GM18502 (cell line): ENCODE data around the gene EXOC3L1.
A peak's percentile ranks its signal among the peaks of the same experiment; 100 is the strongest.

Experiments
- ATAC-seq: cut with Tn5 transposase; IDR thresholded peaks from one replicate; pipeline ENCODE4 v1.9.1; 2021; ENCODE audit warnings: mild to moderate bottlenecking; ENCODE audit not compliant: unreplicated experiment, poor library complexity

EXOC3L1 gene

DNA sequence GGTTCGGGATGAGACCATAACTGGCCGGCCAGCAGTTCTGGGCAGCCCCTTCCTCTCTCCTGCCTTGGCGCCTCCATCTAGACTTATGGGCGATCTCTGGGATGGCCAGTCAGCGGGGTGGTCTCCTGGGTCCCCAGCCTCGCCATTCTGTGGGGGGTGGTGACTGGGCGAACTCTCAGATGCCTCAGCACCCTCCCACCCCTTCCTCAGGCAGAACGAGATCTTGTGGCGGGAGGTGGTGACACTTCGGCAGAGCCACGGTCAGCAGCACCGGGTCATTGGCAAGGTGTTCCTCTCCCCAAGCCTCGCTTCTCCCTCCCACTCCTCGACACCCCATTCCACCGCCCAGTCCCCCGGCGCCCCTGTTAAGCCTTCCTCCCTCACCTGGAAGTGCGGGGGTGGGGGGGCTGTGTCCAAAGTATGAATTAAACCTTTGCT is 23.8 kb downstream of the EXOC3L1 start:
- ATAC-seq: no peak

DNA sequence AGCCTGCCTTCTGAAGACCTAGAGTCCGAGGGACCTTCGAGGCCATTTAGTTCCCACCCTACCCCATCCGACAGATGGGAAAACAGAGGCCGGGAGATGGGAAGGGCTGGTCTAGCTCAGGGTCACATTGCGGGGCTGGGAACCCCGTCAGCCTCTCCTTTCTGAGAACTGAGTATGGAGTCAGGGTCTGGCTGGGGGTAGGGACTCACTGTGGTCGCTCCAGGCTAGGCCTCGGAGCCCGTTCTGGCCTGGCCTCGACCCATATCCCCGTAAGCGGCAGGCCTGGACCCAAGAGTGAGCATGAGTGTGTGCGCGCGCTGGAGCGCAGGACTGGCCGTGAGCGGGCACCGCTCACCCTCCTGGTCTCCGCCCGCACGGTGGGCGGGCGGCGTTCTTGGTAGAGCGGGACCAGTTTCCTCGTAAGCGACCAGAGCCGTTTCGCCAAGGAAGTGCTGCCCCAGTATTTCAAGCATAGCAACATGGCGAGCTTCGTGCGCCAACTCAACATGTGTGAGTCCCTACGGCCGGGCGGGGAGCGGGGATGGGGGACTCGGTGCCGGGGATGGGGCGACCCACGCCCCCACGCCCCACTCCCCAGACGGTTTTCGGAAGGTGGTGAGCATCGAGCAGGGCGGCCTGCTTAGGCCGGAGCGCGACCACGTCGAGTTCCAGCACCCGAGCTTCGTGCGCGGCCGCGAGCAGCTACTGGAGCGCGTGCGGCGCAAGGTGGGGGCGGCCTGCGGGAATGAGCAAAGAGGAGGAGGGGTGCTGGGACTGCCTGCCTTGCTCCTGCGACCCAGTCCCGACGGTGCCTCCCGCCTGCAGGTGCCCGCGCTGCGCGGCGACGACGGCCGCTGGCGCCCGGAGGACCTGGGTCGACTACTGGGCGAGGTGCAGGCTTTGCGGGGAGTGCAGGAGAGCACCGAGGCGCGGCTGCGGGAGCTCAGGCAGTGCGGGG is 24.5 kb downstream of the EXOC3L1 start:
- ATAC-seq: no peak

DNA sequence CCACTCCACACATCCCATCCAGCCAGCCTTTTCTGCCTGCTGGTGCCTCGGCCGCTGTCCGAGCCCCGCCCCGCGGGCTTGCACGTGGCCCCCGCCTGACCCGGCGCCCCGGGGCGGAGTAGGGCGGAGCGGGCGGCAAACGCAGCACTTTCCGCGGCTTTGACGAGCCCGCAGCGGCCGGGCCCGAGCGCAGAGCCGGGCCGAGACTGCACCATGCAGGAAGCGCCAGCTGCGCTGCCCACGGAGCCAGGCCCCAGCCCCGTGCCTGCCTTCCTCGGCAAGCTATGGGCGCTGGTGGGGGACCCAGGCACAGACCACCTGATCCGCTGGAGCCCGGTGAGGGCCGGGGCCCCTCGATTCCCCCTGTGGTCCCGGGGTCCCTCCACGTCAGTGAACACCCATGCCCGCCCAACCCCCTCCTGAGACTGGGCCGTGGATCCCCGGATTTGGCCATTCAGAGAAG is 25.3 kb downstream of the EXOC3L1 start, which contains the start of gene HSF4:
HSF4 (plus strand) TSS at position 147 of the 463 bp plus-strand sequence; CDS start at position 214, 67 bp downstream.
- no peak for ATAC-seq

DNA sequence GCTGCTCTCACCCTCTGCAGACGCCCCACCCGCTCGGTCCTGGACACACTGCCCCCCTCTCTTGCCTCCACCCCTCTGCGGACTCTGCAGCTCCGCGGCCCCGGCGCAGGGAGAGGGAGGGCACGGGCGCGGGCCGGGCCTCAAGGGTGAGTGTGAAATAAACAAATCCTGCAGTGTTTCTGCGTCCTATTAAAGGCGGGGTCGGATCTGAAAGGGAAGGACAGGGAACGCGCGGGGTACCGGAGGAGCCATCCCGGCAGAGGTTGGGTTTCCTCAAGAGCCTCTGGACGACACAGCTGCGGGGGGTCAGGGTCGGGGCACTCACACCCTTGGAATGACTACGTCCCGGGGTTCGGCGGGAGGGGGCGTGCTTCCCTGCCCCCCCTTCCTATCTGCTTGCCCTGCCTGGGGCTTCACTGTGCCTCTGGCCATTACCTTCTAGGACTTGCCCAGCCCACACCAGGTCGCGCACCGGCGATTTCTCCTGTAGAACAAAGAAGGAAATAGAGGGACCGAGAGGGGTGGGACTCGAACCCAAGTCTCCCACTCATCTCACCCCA is 25.9 kb downstream of the EXOC3L1 start:
- no peak for ATAC-seq

DNA sequence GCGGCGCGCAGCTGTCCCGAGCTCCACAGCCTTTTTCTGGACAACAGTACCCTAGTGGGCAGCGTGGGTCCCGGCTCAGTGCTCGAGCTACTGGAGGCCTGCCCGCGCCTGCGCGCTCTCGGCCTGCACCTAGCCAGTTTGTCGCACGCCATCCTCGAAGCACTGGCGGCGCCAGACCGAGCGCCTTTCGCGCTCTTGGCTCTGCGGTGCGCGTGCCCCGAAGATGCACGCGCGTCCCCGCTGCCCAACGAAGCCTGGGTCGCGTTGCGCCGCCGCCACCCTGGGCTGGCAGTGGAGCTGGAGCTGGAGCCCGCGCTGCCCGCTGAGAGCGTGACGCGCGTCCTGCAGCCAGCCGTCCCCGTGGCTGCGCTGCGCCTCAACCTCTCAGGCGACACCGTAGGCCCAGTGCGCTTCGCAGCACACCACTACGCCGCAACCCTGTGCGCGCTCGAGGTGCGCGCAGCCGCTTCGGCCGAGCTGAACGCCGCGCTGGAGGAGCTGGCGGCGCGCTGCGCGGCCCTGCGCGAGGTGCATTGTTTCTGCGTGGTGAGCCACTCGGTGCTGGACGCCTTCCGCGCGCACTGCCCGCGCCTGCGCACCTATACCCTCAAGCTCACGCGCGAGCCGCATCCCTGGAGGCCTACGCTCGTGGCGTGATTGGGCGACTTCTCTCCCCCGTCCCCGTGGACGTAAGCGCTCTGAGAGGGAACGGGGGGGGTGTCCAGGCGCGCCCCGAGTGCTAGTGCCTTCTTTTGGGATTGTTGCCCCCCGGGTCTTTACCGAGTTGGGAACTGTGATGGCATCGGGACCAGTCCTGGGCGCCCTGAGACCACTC is 26.6 kb downstream of the EXOC3L1 start:
- no peak for ATAC-seq

DNA sequence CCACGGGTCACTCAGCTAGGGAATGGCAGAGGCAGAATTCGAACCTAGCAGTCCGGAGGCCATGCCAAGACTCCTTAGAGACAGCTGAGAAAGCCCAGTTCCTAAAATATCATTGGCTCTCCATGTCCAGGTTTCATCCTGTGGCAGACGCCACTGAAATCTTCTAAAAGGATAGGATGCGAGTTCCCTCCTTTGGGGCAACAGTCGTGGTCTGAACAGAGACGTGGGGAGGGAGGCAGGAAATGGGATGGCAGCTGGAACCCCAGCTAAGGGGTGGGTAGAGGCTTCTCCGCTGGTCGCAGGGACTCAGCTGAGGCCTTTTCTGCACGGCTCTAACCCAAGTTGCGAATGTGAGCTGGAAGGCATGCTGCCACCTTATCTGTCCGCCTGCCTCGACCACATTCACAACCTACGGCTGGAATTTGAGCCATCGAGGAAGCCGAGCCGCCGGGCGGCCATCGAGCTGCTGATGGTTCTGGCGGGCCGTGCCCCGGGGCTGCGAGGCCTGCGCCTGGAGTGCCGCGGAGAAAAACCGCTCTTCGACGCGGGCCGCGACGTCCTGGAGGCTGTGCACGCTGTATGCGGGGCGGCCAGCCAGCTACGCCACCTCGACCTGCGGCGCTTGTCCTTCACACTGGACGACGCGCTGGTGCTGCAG is 27.3 kb downstream of the EXOC3L1 start:
- ATAC-seq: no peak

DNA sequence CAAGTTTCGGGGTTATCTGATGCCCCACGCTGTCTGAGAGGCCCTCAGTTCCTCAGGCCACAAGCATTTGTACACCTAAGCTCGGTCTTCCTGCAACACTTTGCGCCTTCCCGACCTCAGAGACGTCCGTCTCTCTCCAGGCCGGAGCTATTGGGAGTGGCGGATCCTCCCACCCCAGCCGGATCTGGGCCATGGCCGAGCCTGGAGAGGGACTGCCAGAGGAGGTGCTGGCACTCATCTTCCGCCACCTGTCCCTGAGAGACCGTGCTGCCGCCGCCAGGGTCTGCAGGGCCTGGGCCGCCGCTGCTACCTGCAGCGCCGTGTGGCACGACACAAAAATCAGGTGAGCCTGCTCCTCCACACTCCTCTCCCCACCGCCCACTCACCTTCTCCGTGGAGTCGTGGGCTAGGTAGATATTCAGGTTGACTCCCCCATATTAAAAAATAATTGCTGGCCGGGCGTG is 28.3 kb downstream of the EXOC3L1 start:
- ATAC-seq: no peak

DNA sequence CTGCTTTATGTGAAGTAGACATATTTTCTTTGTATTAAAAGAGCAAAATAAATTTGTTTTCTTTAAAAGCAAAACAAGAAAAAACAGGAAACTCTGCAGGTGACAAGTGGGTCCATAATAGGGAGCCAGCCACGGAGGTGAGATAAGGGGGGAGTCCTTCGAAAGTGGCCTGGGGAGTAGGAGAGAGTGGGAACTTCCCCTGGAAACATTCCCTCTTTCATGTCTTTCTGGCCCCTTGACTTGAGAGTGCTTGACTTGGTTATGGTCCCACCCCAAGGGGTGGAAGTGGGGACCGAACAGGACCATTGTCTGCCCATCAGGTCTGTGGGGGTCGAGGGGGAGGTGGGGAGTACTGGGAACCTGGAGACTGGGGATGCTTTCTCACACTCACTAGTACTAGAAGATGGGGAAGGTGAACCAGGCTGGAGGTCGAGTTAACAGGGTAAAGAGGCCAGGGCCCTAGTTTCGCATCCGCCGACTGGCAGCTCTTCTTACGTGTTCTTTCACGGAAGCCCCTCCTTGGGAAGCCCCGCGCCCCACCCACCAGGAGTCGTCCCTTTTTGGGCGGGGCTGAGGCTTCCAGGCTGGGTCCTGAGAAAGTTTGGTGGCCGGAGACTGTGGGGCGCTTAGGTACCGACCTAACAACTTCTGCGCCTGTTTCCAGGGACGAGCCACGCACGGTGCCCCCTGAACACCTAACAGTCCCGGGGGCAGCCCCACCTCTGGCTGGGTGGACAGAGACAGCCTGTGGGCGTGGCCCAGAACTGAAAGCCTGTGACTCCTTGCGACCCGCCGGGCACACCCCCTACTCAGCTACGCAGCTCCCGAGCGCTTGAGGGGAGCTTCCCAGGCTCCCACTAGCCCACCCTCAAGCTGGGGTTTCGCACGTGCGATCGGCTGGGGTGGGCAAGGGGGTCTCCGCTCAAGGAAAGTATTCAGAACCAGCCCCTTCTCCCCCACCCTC is 31.0 kb downstream of the EXOC3L1 start:
- ATAC-seq: peak; percentile 41

DNA sequence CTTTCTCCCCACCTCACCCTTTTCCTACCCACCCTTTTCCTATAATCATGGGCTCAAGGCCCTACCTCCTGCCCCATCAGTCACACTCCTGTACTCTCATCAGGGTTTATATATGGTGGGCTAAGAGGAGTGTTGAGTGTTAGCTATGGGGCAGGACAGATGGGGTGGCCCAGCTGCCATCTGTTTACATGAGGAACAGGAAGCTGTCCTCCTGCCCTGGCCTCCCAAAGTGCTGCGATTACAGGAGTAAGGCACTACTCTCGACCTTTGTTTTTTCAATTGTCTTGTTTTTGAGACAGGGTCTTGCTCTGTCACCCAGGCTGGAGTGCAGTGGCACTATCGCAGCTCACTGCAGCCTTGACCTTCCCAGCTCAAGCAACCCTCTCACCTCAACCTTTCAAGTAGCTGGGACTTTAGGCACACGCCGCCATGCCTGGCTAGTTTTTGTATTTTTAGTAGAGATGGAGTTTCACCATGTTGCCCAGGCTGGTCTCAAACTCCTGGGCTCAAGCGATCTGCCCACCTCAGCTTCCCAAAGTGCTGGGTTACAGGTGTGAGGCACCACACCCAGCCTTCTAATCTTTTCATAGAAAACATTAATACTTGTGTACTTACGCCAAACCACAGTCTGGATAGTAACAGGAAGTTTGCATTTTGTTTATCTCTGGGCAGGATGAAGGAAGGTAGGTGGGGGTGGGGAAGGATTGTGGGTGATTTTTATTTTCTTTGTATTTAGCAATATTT is 31.9 kb downstream of the EXOC3L1 start:
- no peak for ATAC-seq

DNA sequence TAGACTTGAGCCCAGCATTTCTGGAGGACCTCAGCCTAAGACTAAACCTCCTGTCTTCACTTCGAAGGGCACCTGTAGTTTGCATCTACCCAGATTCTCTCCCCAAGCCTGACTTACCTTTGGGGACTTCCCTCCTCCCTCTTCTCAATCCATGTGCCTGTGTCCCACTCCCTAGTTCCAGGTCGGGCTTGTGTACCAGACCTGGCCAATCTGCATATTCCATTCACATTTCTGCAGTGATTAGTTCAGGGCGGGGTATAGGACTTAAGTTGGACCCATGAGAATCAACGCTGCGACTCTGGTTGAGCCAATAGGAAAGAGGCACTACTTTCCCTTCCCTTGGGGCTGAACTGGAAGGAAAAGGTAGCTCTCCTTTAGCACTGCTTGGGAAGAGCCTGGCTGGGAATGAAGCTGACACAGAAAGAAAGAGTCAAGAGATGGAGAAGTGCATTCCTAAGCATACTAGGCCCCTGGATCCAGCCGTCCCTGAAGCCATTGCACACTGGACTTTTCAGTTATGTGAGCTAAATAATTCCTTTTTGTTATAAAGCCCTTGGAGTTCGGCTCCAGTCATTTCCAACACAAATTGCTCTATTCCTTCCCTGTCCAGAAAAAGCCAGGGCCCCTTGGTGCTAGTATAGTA is 32.7 kb downstream of the EXOC3L1 start:
- ATAC-seq: no peak

DNA sequence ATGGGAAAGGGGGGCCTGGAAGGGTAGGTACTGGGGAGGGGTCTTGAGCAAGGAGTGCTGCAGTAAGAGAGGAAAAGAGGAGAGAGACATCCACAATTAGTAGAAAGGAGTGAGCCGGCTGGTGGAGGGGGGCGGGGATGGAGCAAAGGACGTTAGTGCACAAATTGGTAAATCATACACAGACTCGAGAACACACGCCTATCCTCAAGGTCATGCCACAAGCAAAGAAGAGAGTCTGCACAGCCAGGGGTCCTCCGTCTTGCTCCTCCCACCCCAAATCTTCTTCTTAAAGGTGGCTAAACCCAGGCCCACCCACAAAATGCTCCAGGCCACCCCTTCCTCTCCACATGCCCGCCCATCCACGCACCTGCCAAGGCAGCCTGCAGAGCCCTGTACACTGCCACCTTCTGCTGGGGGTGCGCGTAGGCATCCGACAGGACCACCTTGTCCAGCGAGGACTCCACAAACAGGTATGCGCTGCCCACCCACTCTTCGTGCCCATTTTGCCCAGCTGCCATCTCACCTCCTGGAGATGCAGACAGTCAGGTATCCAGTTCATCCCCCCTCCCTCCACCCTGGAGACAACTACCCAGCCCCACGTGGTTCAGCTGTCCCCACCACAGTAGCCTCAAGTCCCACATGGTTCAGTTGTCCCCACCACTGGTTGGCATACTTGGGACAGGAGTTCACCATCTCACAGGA is 33.6 kb downstream of the EXOC3L1 start:
- no peak for ATAC-seq

DNA sequence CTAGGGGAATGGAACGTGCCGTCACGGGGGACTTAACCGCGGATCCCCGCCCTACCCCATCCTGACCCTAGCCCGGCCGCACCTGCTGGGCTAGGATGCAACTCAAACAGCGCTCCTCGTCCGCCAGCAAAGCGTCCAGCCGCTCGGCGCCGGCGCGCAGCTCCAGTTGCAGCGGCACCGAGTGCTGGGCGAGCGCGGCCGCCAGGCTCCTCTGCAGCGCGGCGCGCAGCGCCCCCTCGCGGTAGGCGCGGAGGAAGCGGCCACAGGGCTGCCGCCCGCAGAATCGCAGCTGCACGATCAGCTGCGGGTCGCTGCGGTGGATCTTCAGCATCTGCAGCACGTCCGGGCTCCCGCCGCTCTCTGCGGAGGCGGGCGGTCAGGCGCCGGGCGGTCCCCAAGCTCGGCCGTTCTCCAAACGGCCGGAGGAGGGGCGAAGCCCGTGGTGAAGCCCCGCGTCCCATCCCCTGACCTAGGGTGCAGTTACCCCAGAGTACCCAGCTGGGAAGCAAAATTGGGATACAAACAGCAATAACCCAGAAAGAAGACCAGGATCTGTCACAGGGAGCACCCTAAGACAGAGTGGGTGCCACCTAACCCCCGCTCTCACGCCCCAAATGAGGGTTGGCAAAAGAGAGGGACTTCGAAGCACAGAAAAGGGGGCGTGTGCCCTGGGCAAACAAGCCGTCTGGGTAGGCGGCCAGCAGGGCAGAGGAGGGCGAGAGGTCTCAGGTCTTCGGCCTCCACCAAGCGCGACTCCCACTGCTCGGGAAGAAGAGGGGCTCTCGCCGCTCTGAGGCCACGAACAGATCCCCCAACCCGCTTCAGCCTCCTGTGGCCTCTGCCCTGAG is 34.4 kb downstream of the EXOC3L1 start:
- ATAC-seq: no peak

DNA sequence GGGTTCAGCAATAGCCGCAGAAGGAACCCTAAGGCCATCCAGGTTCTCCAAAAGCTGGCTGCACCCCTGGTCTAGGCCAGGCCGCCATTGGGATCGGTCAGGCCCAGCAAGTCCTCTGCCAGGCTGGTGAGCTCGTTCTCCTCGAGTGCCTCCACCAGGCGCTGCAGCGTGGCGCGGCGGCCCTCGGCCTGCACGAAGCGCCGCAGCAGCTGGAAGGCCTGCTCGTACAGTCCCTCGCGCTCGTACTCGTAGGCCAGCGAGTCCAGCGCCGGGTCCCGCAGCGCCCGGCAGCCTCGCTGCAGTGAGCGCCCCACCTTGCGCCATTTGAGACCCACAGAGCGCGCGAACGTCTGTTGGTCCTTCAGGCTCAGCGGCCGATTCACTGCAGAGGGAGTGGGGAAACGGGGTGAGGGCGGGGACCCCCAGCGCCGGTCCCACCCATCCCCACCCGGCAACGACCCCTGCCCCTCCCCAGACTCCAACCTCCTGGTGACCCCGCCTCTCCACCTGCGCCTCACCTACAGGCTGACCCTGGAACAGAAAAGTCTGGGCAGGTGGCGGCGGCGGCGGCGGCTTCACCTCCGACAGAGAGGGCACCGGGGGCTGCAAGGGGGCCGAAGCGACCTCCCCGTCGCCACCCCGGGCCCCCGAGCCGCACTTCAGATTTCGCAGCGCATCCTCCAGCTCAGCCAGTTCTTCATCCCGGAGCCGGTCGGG is 35.2 kb downstream of the EXOC3L1 start:
- ATAC-seq: no peak

DNA sequence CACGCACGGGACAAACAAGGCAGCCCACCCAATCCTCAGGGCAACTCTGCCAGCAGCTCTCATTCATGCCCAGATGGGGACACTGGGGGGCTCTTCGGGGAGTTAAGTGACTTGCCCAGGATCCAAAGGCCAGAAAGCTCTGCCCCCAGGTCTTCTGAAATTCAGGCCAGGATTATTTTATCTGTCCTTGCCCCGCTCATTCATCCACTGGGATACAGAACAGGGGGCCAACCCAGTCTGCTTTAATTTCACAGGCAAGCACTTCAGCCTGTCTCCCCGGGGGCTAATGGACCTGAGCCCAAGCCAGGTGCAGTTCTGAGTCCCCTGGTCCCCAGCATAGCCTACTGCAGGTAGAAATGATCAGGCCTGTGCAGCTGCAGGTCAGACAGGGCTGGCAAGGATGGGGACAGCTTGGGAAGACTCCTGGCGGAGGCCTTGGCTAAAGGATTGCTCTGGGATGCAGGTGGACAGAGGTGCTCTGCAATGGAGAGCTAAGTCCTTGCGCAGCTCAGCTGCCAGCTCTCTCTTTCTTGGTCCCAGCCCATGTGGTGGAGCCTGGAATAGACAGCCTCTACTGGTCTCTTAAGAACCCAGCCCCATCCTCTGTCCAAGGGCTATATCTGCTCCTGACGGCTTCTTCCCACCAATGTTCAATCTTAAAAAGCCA is 38.4 kb downstream of the EXOC3L1 start:
- ATAC-seq: no peak

DNA sequence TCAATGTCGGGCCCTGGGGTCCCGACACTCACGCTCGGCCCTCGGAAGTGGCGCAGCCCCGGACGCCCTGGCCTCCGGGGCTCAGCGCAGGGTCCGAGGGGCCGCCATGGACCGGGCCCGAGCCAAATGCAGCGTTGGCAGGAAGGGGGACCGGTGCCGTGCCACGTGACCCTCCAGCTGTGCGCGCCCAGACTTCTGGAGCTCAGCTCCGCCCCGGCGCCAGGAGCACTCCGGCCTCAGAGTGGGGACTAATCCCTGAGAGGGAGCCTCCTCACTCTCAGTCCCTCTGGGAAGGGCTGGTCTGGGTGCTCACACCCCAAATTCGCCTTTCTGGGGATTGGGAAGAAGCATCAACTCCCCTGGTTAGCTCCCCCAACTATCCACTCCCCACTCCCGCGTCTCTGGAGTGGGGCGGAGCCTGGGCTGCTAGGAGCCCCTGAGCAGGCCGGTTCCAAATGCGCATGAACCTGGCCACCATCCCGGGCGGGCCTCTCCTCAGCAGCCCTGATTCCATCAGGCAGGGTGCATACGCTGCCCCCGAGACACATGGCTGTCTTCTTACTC is 39.0 kb downstream of the EXOC3L1 start, which contains the start of gene B3GNT9:
B3GNT9 (minus strand) TSS at position 166 of the 564 bp plus-strand sequence. CDS start 513 bp downstream, outside the sequence.
- peak; percentile 66 for ATAC-seq
